Esophagus squamous epithelium (tissue), 5 donors: Measurements from ENCODE around the gene COL26A1. TPM values are rescaled to one million over a fixed set of nuclear protein-coding genes. Genes with fewer than 3 reads are reported as not detected.

Experiments
- DNase-seq: peaks from one replicate; lab custom pipeline; 2025; lab: John Stamatoyannopoulos, UW
- H3K27ac ChIP-seq, 4 donors: fragments of 200-600 bp; sonication (generic); one replicate each; pipeline ENCODE4 v1.5.1; 2016 to 2019; ENCODE audit warnings: mild to moderate bottlenecking in 1 of 4
- H3K27me3 ChIP-seq, 4 donors: fragments of 200-600 bp; sonication (generic); 1 replicate in 3 of 4; 2 replicates in 1 of 4; pipeline versions ENCODE4 v1.5.1 to v1.6.0; 2017 to 2021; ENCODE audit warnings: antibody characterized with exemption in 1 of 4
- H3K36me3 ChIP-seq, 3 donors: fragments of 200-600 bp; sonication (generic); one replicate each; pipeline ENCODE4 v1.5.1; 2016 to 2019
- H3K4me1 ChIP-seq, 3 donors: fragments of 200-600 bp; sonication (generic); one replicate each; pipeline ENCODE4 v1.5.1; 2017 to 2019
- H3K4me3 ChIP-seq, 4 donors: fragments of 200-600 bp; sonication (generic); 1 replicate in 3 of 4; 2 replicates in 1 of 4; pipeline ENCODE4 v1.5.1; 2016 to 2019; ENCODE audit warnings: mild to moderate bottlenecking in 2 of 4, moderate library complexity in 1 of 4
- H3K9me3 ChIP-seq, 3 donors: fragments of 200-600 bp; sonication (generic); one replicate each; pipeline ENCODE4 v1.5.1; 2016 to 2019
- CTCF ChIP-seq, 6 experiments: fragments of 450-650 bp in 4 of 6; fragments of 200-600 bp in 2 of 6; sonication (generic) in 2 of 6; IDR thresholded peaks; one replicate each; pipeline ENCODE4 v1.5.1; 2016 to 2019; ENCODE audit warnings: antibody characterized with exemption in 6 of 6, mild to moderate bottlenecking in 4 of 6, moderate library complexity in 4 of 6
- POLR2A ChIP-seq, 4 donors: fragments of 450-650 bp; IDR thresholded peaks; one replicate each; pipeline ENCODE4 v1.6.1; 2017; ENCODE audit warnings: antibody characterized with exemption in 4 of 4, mild to moderate bottlenecking in 4 of 4, moderate library complexity in 3 of 4
- WGBS, 2 donors: methylation state at CpG; one replicate each; pipeline ENCODE4 v1.1.5; 2018; 5-methylcytosine and 5-hydroxymethylcytosine counted together
- intact Hi-C: fragments of 100-400 bp; cut with DNase I; formaldehyde crosslinking; loops from one replicate; pipeline ENCODE4 v1.15.0; 2022
- total RNA-seq, 4 donors: library from RNA; depleted of rRNA; stranded (reverse); fragments of >200 nt; gene quantifications; one replicate each; pipeline ENCODE4 v1.1.0, GENCODE V29; 2016
- donor health status: DM: yes; HTN: yes; CAD: no.

COL26A1 gene
- total RNA-seq, 4 donors from 2014 or later = not detected

- intact Hi-C loops = loop anchor here (10.0 kb wide), 1 partner anchor 164 kb away; no protein-coding TSS in a partner anchor
- Histone ChIP-seq H3K4me3 (no peak overlapping the region), H3K9me3 (no peaks in the 10 kb centered on the region), H3K27ac (no peak overlapping the region), H3K36me3 (no peaks in the 10 kb centered on the region), H3K27me3 (peaks cover 0 to 75% (median 2%) of the 10 kb centered on the region in 4 donors), H3K4me1 (peaks cover 0 to 10% (median 0%) of the 10 kb centered on the region in 3 donors)
- TF ChIP-seq POLR2A (IDR thresholded peaks at IDR 0.05) (no peak), CTCF (IDR thresholded peaks at IDR 0.05) (no peak)
- 17 to 50% methylated on average over 1 to 2 of the region's 5 CpGs for WGBS, 2 donors
- no peak for DNase-seq
Measured at GRCh38 chr7:101370836-101371235, 8.2 kb downstream of the COL26A1 start.

GRCh38 chr7:101373812-101374614 lies 11.3 kb downstream of the COL26A1 start:
- Histone ChIP-seq H3K27ac (no peak overlapping the region), H3K4me1 (peaks cover 0 to 15% (median 0%) of the 10 kb centered on the region in 3 donors), H3K36me3 (no peaks in the 10 kb centered on the region), H3K4me3 (no peak overlapping the region), H3K9me3 (no peaks in the 10 kb centered on the region), H3K27me3 (peaks cover 0 to 61% (median 0%) of the 10 kb centered on the region in 4 donors)
- 38 to 44% methylated on average over 16 to 18 of the region's 19 CpGs for WGBS, 2 donors
- intact Hi-C loops = loop anchor here (10.0 kb wide), 1 partner anchor 161 kb away; no protein-coding TSS in a partner anchor
- no peak for DNase-seq
- no peak for TF ChIP-seq CTCF (IDR thresholded peaks at IDR 0.05)
- no peak for TF ChIP-seq POLR2A (IDR thresholded peaks at IDR 0.05)

GRCh38 chr7:101374990-101375389 lies 12.3 kb downstream of the COL26A1 start:
- no peak overlapping the region for H3K4me3 ChIP-seq
- DNase-seq = no peak
- H3K4me1 ChIP-seq = peaks cover 0 to 15% (median 0%) of the 10 kb centered on the region in 3 donors
- H3K27ac ChIP-seq = no peak overlapping the region
- TF ChIP-seq POLR2A (IDR thresholded peaks at IDR 0.05) (no peak), CTCF (IDR thresholded peaks at IDR 0.05) (no peak)
- H3K27me3 ChIP-seq = peaks cover 0 to 56% (median 0%) of the 10 kb centered on the region in 4 donors
- H3K9me3 ChIP-seq = no peaks in the 10 kb centered on the region
- WGBS, 2 donors = 91 to 100% methylated on average over 3 of the region's 3 CpGs
- intact Hi-C loops = loop anchor here (10.0 kb wide), 1 partner anchor 160 kb away; no protein-coding TSS in a partner anchor
- H3K36me3 ChIP-seq = no peaks in the 10 kb centered on the region

- H3K9me3 ChIP-seq = peaks cover 0 to 5% (median 0%) of the 10 kb centered on the region in 3 donors
- WGBS, 2 donors = 77 to 82% methylated on average over 5 of the region's 5 CpGs
- H3K27ac ChIP-seq = no peak overlapping the region
- peaks cover 0 to 15% (median 0%) of the 10 kb centered on the region in 3 donors for H3K4me1 ChIP-seq
- H3K36me3 ChIP-seq = no peaks in the 10 kb centered on the region
- no peak overlapping the region for H3K4me3 ChIP-seq
- peaks cover 0 to 50% (median 0%) of the 10 kb centered on the region in 4 donors for H3K27me3 ChIP-seq
- TF ChIP-seq POLR2A (IDR thresholded peaks at IDR 0.05) = no peak
- TF ChIP-seq CTCF (IDR thresholded peaks at IDR 0.05) = no peak
- DNase-seq = no peak
- intact Hi-C loops = loop anchor here (10.0 kb wide), 1 partner anchor 158 kb away; no protein-coding TSS in a partner anchor
Measured at GRCh38 chr7:101376601-101377000, 13.9 kb downstream of the COL26A1 start.

- intact Hi-C loops = loop anchor here (10.0 kb wide), 1 partner anchor 158 kb away; no protein-coding TSS in a partner anchor
- Histone ChIP-seq H3K4me1 (peaks cover 0 to 15% (median 0%) of the 10 kb centered on the region in 3 donors), H3K36me3 (no peaks in the 10 kb centered on the region), H3K4me3 (no peak overlapping the region), H3K9me3 (peaks cover 0 to 6% (median 0%) of the 10 kb centered on the region in 3 donors), H3K27ac (no peak overlapping the region), H3K27me3 (peaks cover 0 to 48% (median 0%) of the 10 kb centered on the region in 4 donors)
- no peak for DNase-seq
- TF ChIP-seq CTCF (IDR thresholded peaks at IDR 0.05) = no peak
- TF ChIP-seq POLR2A (IDR thresholded peaks at IDR 0.05) = no peak
- WGBS, 2 donors = 52 to 62% methylated on average over 4 of the region's 4 CpGs
Measured at GRCh38 chr7:101377189-101377736, 14.6 kb downstream of the COL26A1 start.
